Measurements from ENCODE around the gene MAN1B1. TPM values are rescaled to one million over a fixed set of nuclear protein-coding genes. Genes with fewer than 3 reads are reported as not detected.

Gene MAN1B1
- total RNA-seq, 1 donor from 2014 or later: 57.8 TPM

GRCh38 chr9:137143459-137143858, 56.7 kb downstream of the MAN1B1 start:
- no peak for DNase-seq (ENCODE audit: low spot score)

- DNase-seq (ENCODE audit: low spot score): no peak
Measured at GRCh38 chr9:137145731-137146526, 59.1 kb downstream of the MAN1B1 start.

GRCh38 chr9:137146527-137146918, 59.7 kb downstream of the MAN1B1 start:
- DNase-seq (ENCODE audit: low spot score): no peak

DNA sequence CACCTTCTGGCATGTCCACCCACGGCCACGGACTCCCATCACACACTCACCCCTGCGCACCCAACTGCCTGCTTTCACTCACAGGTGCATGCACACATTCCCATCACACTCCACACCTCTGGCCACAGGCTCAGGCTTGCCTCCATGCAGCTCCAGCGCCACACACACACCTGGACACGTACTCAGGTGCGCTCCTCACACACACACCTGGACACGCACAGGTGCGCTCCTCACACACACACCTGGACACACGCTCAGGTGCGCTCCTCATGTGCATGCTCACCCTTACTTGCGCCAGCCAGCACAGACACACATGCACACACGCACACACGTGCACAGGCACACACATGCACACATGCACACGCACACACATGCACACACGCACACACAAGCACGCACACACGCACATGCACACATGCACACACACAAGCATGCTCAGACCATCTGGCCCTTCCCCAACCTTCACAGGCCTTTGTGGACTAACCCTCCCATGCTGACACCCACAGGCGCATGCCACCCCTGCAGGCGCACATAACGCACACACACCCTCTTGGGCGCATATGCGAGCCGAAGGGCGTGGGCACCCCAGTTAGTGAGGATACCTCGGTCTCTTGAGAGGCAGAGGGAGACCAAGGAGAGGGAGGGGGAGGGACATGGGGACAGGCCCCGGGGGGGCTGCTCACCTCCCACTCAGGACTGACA, 60.5 kb downstream of the MAN1B1 start:
- DNase-seq (ENCODE audit: low spot score): no peak

DNA sequence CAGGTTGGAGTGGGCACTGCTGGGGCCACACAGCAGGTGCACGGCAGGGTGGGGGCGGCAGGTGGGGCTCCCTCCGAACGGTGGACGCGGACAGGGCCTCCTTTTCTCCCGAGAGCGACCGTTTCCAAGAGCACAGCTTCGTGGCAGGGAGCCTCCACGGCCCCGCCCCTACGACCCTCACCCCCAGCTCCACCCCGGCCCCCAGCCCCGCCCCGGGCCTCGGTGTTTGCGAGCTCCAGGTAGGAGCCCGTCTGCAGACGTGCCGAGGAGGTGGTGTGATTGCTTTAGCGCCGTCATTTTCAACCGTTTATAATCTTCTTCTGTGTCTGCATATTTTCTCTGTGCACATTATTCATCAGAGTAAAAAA, 61.0 kb downstream of the MAN1B1 start:
- DNase-seq (ENCODE audit: low spot score): no peak

- no peak for DNase-seq (ENCODE audit: low spot score)
Measured at GRCh38 chr9:137148242-137148641, 61.5 kb downstream of the MAN1B1 start.

- no peak for DNase-seq (ENCODE audit: low spot score)
Measured at GRCh38 chr9:137148661-137149060, 61.9 kb downstream of the MAN1B1 start.

- no peak for DNase-seq (ENCODE audit: low spot score)
Measured at GRCh38 chr9:137149363-137149762, 62.6 kb downstream of the MAN1B1 start.

DNA sequence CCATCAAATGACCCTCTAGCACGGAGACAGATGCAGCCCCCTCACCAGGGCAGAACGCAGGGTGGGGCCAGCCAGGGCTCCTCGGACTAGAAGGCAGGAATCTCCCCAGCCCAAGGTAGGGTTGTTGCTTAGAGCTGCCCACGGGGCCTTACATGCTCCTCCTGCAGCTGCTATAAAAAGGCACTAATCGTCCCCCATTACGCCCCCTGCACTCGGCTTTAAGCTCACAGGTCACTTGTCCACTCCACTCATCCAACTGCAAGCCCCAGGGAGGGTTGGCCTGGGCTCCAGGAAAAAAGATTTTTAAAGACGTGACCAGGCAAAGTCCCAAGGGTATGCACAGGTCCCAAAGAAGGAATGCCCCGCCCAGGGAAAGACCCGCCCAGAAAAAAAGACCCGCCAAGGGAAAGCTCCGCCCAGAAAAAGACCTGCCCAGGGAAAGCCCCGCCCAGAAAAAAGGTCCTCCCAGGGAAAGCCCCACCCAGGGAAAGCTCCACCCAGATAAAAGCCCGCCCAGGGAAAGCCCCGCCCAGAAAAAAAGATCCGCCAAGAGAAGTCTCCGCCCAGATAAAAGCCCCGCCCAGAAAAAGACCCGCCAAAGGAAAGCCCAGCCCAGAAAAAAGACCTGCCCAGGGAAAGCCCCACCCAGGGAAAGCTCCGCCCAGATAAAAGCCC, 63.3 kb downstream of the MAN1B1 start:
- no peak for DNase-seq (ENCODE audit: low spot score)

DNA sequence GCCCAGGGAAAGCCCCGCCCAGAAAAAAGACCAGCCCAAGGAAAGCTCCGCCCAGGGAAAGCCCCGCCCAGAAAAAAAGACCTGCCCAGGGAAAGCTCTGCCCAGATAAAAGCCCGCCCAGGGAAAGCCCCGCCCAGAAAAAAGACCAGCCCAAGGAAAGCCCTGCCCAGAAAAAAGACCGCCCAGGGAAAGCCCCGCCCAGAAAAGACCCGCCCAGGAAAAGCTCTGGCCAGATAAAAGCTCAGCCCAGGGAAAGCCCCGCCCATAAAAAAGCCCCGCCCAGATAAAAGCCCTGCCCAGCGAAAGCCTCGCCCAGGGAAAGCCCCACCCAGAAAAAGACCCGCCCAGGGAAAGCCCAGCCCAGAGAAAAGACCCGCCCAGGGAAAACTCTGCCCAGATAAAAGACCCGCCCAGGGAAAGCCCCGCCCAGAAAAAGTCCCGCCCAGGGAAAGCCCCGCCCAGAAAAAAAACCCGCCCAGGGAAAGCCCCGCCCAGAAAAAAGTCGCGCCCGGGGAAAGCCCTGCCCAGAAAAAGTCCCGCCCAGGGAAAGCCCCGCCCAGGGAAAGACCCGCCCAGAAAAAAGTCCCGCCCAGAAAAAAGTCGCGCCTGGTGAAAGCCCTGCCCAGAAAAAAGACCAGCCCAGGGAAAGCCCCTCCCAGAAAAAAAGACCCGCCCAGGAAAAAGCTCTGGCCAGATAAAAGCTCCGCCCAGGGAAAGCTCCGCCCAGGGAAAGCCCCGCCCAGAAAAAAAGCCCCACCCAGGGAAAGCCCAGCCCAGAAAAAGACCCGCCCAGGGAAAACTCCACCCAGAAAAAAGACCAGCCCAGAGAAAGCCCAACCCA, 64.1 kb downstream of the MAN1B1 start:
- DNase-seq (ENCODE audit: low spot score): no peak

DNA sequence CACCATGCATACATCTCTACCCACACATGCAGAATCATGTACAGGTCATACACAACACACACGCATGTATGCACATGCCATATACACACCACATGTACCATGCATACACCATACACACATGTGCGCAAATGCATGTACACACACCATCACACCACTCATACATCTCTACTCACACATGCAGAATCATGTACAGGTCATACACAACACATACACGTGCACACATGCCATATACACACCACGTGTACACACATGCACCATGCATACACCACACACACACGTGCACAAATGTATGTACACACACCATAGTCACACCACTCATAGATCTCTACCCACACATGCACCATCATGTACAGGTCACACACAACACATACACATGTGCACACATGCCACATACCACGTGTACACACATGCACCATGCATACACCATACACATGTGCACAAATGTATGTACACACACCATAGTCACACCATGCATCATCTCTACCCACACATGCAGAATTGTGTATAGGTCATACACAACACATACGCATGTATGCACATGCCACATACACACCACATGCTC, 66.1 kb downstream of the MAN1B1 start:
- no peak for DNase-seq (ENCODE audit: low spot score)

GRCh38 chr9:137156567-137157375, 70.0 kb downstream of the MAN1B1 start:
- no peak for DNase-seq (ENCODE audit: low spot score)

GRCh38 chr9:137157618-137158415, 71.0 kb downstream of the MAN1B1 start:
- no peak for DNase-seq (ENCODE audit: low spot score)

GRCh38 chr9:137158625-137159024, 71.8 kb downstream of the MAN1B1 start:
- DNase-seq (ENCODE audit: low spot score): no peak

Other genes with a start within 250 kb of the MAN1B1 start
- gene AJM1, start 244.5 kb upstream of the MAN1B1 start, total RNA-seq: 4.8 TPM
- 109 TPM for gene PHPT1, start 237.6 kb upstream of the MAN1B1 start, total RNA-seq
- gene MAMDC4, start 234.6 kb upstream of the MAN1B1 start, total RNA-seq: 10.7 TPM
- gene EDF1, start 220.7 kb upstream of the MAN1B1 start, total RNA-seq: 338 TPM
- 16.4 TPM for gene TRAF2, start 200.5 kb upstream of the MAN1B1 start, total RNA-seq
- 62.4 TPM for gene FBXW5, start 142.2 kb upstream of the MAN1B1 start, total RNA-seq
- gene C8G, start 141.7 kb upstream of the MAN1B1 start, total RNA-seq: 1.6 TPM
- 3.4 TPM for gene LCN12, start 134.7 kb upstream of the MAN1B1 start, total RNA-seq
- gene PTGDS, start 109.5 kb upstream of the MAN1B1 start, total RNA-seq: 111 TPM
- gene LCNL1, start 104.0 kb upstream of the MAN1B1 start, total RNA-seq: 1.7 TPM
- 51.5 TPM for gene PAXX, start 94.6 kb upstream of the MAN1B1 start, total RNA-seq
- gene CLIC3, start 90.4 kb upstream of the MAN1B1 start, total RNA-seq: 3.6 TPM
- gene ABCA2, start 58.7 kb upstream of the MAN1B1 start, total RNA-seq: 25.7 TPM
- not detected for gene FUT7, start 54.9 kb upstream of the MAN1B1 start, total RNA-seq
- gene NPDC1, start 40.8 kb upstream of the MAN1B1 start, total RNA-seq: 138 TPM
- 1.3 TPM for gene ENTPD2, start 32.9 kb upstream of the MAN1B1 start, total RNA-seq
- 1.6 TPM for gene SAPCD2, start 16.4 kb upstream of the MAN1B1 start, total RNA-seq
- gene UAP1L1, start 9.5 kb upstream of the MAN1B1 start, total RNA-seq: 12.7 TPM
- gene DPP7, start 27.7 kb downstream of the MAN1B1 start, total RNA-seq: 157 TPM
- 0.21 TPM for gene GRIN1, start 52.2 kb downstream of the MAN1B1 start, total RNA-seq
- gene LRRC26, start 83.1 kb downstream of the MAN1B1 start, total RNA-seq: not detected
- gene TMEM210, start 85.1 kb downstream of the MAN1B1 start, total RNA-seq: not detected
- 74.5 TPM for gene ANAPC2, start 101.6 kb downstream of the MAN1B1 start, total RNA-seq
- 58.3 TPM for gene SSNA1, start 101.7 kb downstream of the MAN1B1 start, total RNA-seq
- gene TPRN, start 113.8 kb downstream of the MAN1B1 start, total RNA-seq: 17.6 TPM
- gene TMEM203, start 118.7 kb downstream of the MAN1B1 start, total RNA-seq: 36.2 TPM
- 20.3 TPM for gene NDOR1, start 118.7 kb downstream of the MAN1B1 start, total RNA-seq
- 6.5 TPM for gene RNF208, start 135.3 kb downstream of the MAN1B1 start, total RNA-seq
- gene CYSRT1, start 138.2 kb downstream of the MAN1B1 start, total RNA-seq: 1.9 TPM
- gene RNF224, start 140.5 kb downstream of the MAN1B1 start, total RNA-seq: 0.34 TPM
- gene SLC34A3, start 143.9 kb downstream of the MAN1B1 start, total RNA-seq: not detected
- 351 TPM for gene TUBB4B, start 154.3 kb downstream of the MAN1B1 start, total RNA-seq
- not detected for gene STPG3, start 164.3 kb downstream of the MAN1B1 start, total RNA-seq
- gene NELFB, start 168.3 kb downstream of the MAN1B1 start, total RNA-seq: 45.2 TPM
- 15.4 TPM for gene TOR4A, start 190.7 kb downstream of the MAN1B1 start, total RNA-seq
- 7.1 TPM for gene NRARP, start 215.3 kb downstream of the MAN1B1 start, total RNA-seq